Prostate gland (tissue), 2 donors: ENCODE measurements around the gene ZNF446. TPM values are rescaled to one million over a fixed set of nuclear protein-coding genes. Genes with fewer than 3 reads are reported as not detected.

ENCODE experiments used
- DNase-seq: peaks from one replicate; pipeline ENCODE4 v3.0.0-alpha.2; 2019; ENCODE audit warnings: low spot score
- H3K27ac ChIP-seq, 2 donors: fragments of 200-600 bp; sonication (generic); 2 replicates each; pipeline ENCODE4 v1.5.1; 2017 to 2019
- H3K27me3 ChIP-seq: fragments of 200-600 bp; sonication (generic); replicated peaks from 2 replicates; pipeline ENCODE4 v1.5.1; 2019; ENCODE audit not compliant: insufficient read depth
- H3K36me3 ChIP-seq, 2 donors: fragments of 200-600 bp; sonication (generic); 1 replicate in 1 of 2; 2 replicates in 1 of 2; pipeline versions ENCODE4 v1.5.1 to v1.8.1; 2017 to 2019
- H3K4me1 ChIP-seq: fragments of 200-600 bp; sonication (generic); replicated peaks from 2 replicates; pipeline ENCODE4 v1.5.1; 2019
- H3K4me3 ChIP-seq, 2 donors: fragments of 200-600 bp; sonication (generic); 2 replicates each; pipeline ENCODE4 v1.5.1; 2017 to 2019
- H3K9me3 ChIP-seq: fragments of 200-600 bp; sonication (generic); 2 replicates; pipeline ENCODE4 v1.5.1; 2017
- POLR2A ChIP-seq: fragments of 450-650 bp; IDR thresholded peaks from one replicate; pipeline ENCODE4 v1.6.1; 2016; ENCODE audit warnings: antibody characterized with exemption, mild to moderate bottlenecking
- POLR2AphosphoS5 ChIP-seq: sonication (generic); formaldehyde crosslinking; IDR thresholded peaks from one replicate; pipeline ENCODE4 v1.6.1; 2017; ENCODE audit warnings: antibody characterized with exemption
- WGBS: methylation state at CpG from one replicate; pipeline ENCODE4 v1.1.5; 2018; 5-methylcytosine and 5-hydroxymethylcytosine counted together
- intact Hi-C: fragments of 100-400 bp; cut with DNase I; formaldehyde crosslinking; loops from one replicate; pipeline ENCODE4 v1.14.2; 2022
- total RNA-seq, 2 donors: library from RNA; depleted of rRNA; stranded (reverse); fragments of >200 nt; gene quantifications; one replicate each; pipeline ENCODE4 v1.1.0, GENCODE V29; 2016
- TF ChIP-seq, protein P1 (sequence below), 4 experiments: fragments of 200-600 bp in 2 of 4; fragments of 450-650 bp in 2 of 4; sonication (generic) in 2 of 4; IDR thresholded peaks; 1 replicate in 3 of 4; 2 replicates in 1 of 4; pipeline ENCODE4 v1.5.1; 2016 to 2019; ENCODE audit warnings: antibody characterized with exemption in 4 of 4, mild to moderate bottlenecking in 2 of 4, moderate library complexity in 2 of 4

Gene ZNF446
- total RNA-seq, 2 donors from 2014 or later: 37.8 to 38.0 TPM

DNA sequence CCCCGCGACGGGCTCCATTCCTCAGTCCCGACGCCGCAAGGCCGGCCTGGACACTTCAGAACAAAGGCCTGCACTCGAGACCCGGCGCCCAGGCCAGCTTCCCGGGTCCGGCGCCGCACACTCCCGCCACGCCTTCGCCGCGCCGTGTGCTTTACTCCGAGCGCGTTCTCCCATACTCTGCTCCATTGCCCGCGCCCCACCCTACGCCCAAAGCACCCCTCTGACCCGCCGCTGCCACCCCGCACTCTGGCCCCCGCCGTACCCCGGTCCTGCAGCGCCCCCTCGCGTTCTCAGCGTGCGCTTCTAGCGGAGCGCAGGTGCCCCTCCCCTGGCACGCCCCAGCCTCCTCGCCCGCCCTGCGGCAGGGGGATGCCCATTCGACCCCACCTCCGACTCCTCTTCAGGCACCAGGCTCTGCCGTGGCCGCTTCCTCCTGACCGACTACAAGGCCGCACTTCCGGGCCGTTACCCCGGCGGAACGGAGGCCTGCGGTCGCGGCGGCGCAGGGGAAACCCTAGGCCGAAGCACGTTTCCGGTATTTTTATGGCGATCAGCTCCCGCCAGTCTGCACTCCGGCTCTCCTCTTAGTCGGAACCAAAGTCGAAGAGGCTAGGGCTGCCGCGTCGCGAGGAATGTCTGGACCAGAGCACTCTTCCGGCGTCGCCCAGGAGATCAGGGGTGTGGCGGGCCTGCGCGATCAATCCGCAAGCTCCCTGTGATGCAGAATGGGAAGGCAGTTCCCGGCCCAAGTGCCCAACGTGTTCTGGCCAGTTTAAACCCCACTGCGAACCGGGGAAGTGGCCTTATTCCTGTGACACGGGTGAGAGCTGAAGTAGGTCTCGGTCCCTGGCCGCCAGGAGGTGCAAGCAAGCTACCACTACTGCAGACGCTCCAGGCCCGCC, 43.5 kb downstream of the ZNF446 start, which contains the start of gene ZBTB45:
Gene ZBTB45 (minus strand): TSS at position 456 of the 902 bp plus-strand sequence. CDS start 2,137 bp downstream, outside the sequence.
- H3K36me3 ChIP-seq: peaks cover 0 to 15% of the 10 kb centered on the region in 2 donors
- peak; percentile 96 for TF ChIP-seq POLR2AphosphoS5
- TF ChIP-seq, protein P1, sequence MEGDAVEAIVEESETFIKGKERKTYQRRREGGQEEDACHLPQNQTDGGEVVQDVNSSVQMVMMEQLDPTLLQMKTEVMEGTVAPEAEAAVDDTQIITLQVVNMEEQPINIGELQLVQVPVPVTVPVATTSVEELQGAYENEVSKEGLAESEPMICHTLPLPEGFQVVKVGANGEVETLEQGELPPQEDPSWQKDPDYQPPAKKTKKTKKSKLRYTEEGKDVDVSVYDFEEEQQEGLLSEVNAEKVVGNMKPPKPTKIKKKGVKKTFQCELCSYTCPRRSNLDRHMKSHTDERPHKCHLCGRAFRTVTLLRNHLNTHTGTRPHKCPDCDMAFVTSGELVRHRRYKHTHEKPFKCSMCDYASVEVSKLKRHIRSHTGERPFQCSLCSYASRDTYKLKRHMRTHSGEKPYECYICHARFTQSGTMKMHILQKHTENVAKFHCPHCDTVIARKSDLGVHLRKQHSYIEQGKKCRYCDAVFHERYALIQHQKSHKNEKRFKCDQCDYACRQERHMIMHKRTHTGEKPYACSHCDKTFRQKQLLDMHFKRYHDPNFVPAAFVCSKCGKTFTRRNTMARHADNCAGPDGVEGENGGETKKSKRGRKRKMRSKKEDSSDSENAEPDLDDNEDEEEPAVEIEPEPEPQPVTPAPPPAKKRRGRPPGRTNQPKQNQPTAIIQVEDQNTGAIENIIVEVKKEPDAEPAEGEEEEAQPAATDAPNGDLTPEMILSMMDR (IDR thresholded peaks at IDR 0.05): peak; percentile 71 to 92 (median 82)
- TF ChIP-seq POLR2A: peak; percentile 44
- intact Hi-C loops: loop anchor here (1.0 kb wide), 1 partner anchor 25 kb away; the partner anchor contains the start of gene TRIM28
- peaks cover 10% of the 10 kb centered on the region for H3K4me1 ChIP-seq
- WGBS: under 1% methylated on average over 74 of the region's 87 CpGs
- DNase-seq: peak; percentile 89
- peak within 1 kb of the TSS; percentile 82 for H3K4me3 ChIP-seq
- no peaks in the 10 kb centered on the region for H3K27me3 ChIP-seq
- no peaks in the 10 kb centered on the region for H3K9me3 ChIP-seq
- H3K27ac ChIP-seq: peak within 1 kb of the TSS; percentile 94 to 97

DNA sequence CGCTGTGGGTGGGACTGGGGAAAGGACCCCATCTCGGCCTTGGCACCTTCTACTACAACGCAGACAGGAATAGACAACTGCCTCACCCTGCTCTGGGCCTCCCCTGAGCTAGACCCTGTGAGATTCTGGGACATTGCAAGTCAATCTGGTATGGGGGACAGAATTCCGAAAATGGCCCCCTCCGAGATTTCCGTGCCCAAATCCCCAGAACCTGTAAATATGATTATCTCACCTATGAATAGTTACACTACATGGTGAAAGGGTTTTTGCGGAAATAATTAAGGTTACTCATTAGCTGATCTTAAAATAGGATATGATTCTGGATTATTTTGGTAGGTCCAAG, 44.1 kb downstream of the ZNF446 start:
- no peaks in the 10 kb centered on the region for H3K9me3 ChIP-seq
- TF ChIP-seq POLR2A (no peak), POLR2AphosphoS5 (no peak)
- TF ChIP-seq, protein P1 (IDR thresholded peaks at IDR 0.05): no peak
- 10% methylated on average over 7 of the region's 7 CpGs for WGBS
- peak overlapping the region; percentile 82 for H3K4me3 ChIP-seq
- intact Hi-C loops: no loop called here
- peaks cover 10% of the 10 kb centered on the region for H3K4me1 ChIP-seq
- no peaks in the 10 kb centered on the region for H3K27me3 ChIP-seq
- H3K27ac ChIP-seq: peak overlapping the region; percentile 94 to 97
- no peak for DNase-seq
- H3K36me3 ChIP-seq: peaks cover 0 to 15% of the 10 kb centered on the region in 2 donors

DNA sequence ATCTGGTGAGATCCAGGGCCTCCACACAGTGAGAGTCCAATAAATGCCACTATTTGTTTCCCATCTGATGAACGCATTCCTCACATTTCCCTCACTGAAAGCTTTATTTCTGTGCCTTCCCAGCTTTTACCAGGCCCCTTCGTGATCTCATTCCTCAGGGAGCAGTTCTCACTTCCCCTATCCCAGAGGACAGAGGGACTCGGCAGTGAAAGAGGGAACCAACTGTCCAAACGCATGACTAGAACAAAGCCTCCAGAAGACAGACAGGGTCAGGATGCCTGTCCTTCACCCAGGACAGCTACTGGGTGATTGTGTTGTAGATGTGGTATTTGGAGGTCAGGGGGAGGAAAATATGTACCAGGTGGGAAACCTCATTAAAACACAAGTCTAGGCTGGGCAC, 45.5 kb downstream of the ZNF446 start:
- Histone ChIP-seq H3K36me3 (peaks cover 0 to 8% of the 10 kb centered on the region in 2 donors), H3K9me3 (no peaks in the 10 kb centered on the region), H3K27ac (no peak overlapping the region), H3K27me3 (no peaks in the 10 kb centered on the region), H3K4me3 (no peak overlapping the region), H3K4me1 (peaks cover 10% of the 10 kb centered on the region)
- intact Hi-C loops: no loop called here
- DNase-seq: no peak
- WGBS: 59% methylated on average over 4 of the region's 4 CpGs
- no peak for TF ChIP-seq POLR2AphosphoS5
- TF ChIP-seq, protein P1 (IDR thresholded peaks at IDR 0.05): no peak
- TF ChIP-seq POLR2A: no peak

DNA sequence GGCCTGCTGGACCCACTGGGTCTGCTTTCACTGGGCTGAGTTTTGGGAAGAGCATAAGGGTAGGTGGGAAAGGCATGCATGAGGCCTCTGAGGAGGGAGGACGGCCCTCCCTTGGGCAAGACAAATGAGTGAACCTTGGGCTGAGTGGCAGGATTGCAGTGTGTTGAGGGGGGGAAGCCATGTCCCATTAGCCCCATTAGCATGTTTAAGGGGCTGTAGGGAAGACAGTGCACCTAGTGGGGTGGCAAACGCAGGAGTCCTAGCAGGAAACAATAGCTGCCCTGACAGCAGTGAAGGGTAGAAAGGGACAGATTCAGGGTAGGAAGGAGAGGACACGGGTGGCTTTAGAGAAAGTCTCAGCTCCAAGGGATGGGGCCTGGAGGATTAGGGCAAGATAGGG, 46.6 kb downstream of the ZNF446 start:
- Histone ChIP-seq H3K27me3 (no peaks in the 10 kb centered on the region), H3K4me1 (peaks cover 10% of the 10 kb centered on the region), H3K4me3 (no peak overlapping the region), H3K9me3 (no peaks in the 10 kb centered on the region), H3K27ac (no peak overlapping the region), H3K36me3 (no peaks in the 10 kb centered on the region)
- no peak for DNase-seq
- 99% methylated on average over 3 of the region's 3 CpGs for WGBS
- TF ChIP-seq, protein P1 (IDR thresholded peaks at IDR 0.05): no peak
- TF ChIP-seq POLR2AphosphoS5: no peak
- TF ChIP-seq POLR2A: no peak
- intact Hi-C loops: no loop called here

DNA sequence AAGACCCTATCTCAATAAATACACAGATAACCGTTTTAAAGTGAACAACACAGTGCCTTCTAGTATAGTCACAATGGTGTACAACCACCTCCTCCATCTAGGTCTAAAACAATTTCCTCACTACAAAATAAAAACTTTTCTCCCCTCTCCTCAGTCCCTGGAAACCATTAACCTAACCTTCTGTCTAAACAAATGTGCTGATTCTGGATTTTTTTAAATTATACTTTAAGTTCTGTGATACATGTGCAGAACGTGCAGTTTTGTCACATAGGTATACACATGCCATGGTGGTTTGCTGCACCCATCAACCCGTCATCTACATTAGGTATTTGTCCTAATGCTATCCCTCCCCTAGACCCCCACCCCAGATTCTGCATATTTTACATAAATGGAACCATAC, 53.3 kb downstream of the ZNF446 start:
- Histone ChIP-seq H3K4me3 (no peak overlapping the region), H3K27ac (no peak overlapping the region), H3K4me1 (no peaks in the 10 kb centered on the region), H3K9me3 (no peaks in the 10 kb centered on the region), H3K36me3 (no peaks in the 10 kb centered on the region), H3K27me3 (no peaks in the 10 kb centered on the region)
- no peak for DNase-seq
- 88% methylated on average over 3 of the region's 3 CpGs for WGBS
- intact Hi-C loops: no loop called here
- TF ChIP-seq, protein P1 (IDR thresholded peaks at IDR 0.05): no peak
- no peak for TF ChIP-seq POLR2AphosphoS5
- TF ChIP-seq POLR2A: no peak
